Suprapubic skin (tissue), 3 donors: ENCODE measurements around the gene ADGRA1.

ENCODE experiments used
- CTCF ChIP-seq, 2 donors: fragments of 200-600 bp in 1 of 2; fragments of 450-650 bp in 1 of 2; sonication (generic) in 1 of 2; IDR thresholded peaks; one replicate each; pipeline ENCODE4 v1.5.1; 2016 to 2019; ENCODE audit warnings: antibody characterized with exemption in 2 of 2, mild to moderate bottlenecking in 1 of 2, moderate library complexity in 1 of 2
- POLR2A ChIP-seq, 2 donors: fragments of 450-650 bp; IDR thresholded peaks; one replicate each; pipeline ENCODE4 v1.6.1; 2017; ENCODE audit warnings: antibody characterized with exemption in 2 of 2, mild to moderate bottlenecking in 2 of 2, moderate library complexity in 2 of 2

GRCh38 chr10:133039803-133040165 lies 47.9 kb upstream of the ADGRA1 start:
- no peak for TF ChIP-seq CTCF (IDR thresholded peaks at IDR 0.05)
- TF ChIP-seq POLR2A (IDR thresholded peaks at IDR 0.05) = no peak
